Esophagus (tissue), 2 donors: ENCODE data around the gene APOB. TPM values are rescaled to one million over a fixed set of nuclear protein-coding genes. Genes with fewer than 3 reads are reported as not detected.

Experiments used
- H3K27ac ChIP-seq, 2 donors: one replicate each; pipeline ENCODE4 v1.5.1; 2013; ENCODE audit warnings: low read depth in 2 of 2, mild to moderate bottlenecking in 2 of 2, inconsistent platforms in 1 of 2, low read length in 1 of 2, moderate library complexity in 1 of 2
- H3K27me3 ChIP-seq, 2 donors: one replicate each; pipeline ENCODE4 v1.6.1; 2013; ENCODE audit warnings: low read length in 2 of 2, control low read depth in 1 of 2, mild to moderate bottlenecking in 1 of 2; ENCODE audit not compliant: insufficient read depth in 2 of 2, control insufficient read depth in 1 of 2
- H3K36me3 ChIP-seq, 2 donors: one replicate each; pipeline ENCODE4 v1.6.1; 2013; ENCODE audit warnings: low read length in 1 of 2; ENCODE audit not compliant: control insufficient read depth in 2 of 2, insufficient read depth in 2 of 2
- H3K4me1 ChIP-seq, 2 donors: one replicate each; pipeline ENCODE4 v1.6.1; 2013; ENCODE audit warnings: low read length in 1 of 2; ENCODE audit not compliant: control insufficient read depth in 2 of 2, insufficient read depth in 2 of 2
- H3K4me3 ChIP-seq, 2 donors: one replicate each; pipeline ENCODE4 v1.5.1; 2013; ENCODE audit warnings: low read length in 2 of 2, mild to moderate bottlenecking in 2 of 2, low read depth in 1 of 2, moderate library complexity in 1 of 2
- H3K9me3 ChIP-seq, 2 donors: one replicate each; pipeline ENCODE4 v1.6.1; 2013; ENCODE audit warnings: mild to moderate bottlenecking in 2 of 2, low read depth in 1 of 2, low read length in 1 of 2, moderate library complexity in 1 of 2; ENCODE audit not compliant: control insufficient read depth in 2 of 2, insufficient read depth in 1 of 2
- WGBS, 2 donors: extraction: QIAGEN DNeasy Blood & Tissue Kit; methylation state at CpG; one replicate each; pipeline ENCODE4 v1.1.7; 2013; 5-methylcytosine and 5-hydroxymethylcytosine counted together
- polyA plus RNA-seq, 2 donors: library from polyadenylated mRNA; stranded (reverse); fragments of 200-250 nt; gene quantifications; one replicate each; pipeline ENCODE4 v1.2.3, GENCODE V29; 2013
- donor health status: healthy with polysubstance abuse.
- donor health status: Bipolar disorder and iron deficiency.

Gene APOB
- polyA plus RNA-seq, 2 donors, result 0.02 TPM

GRCh38 chr2:20966061-20966595 is 77.7 kb downstream of the APOB start:
- Histone ChIP-seq H3K4me3 (no peak overlapping the region), H3K27ac (no peak overlapping the region), H3K4me1 (no peaks in the 10 kb centered on the region), H3K36me3 (no peaks in the 10 kb centered on the region), H3K9me3 (no peaks in the 10 kb centered on the region), H3K27me3 (no peaks in the 10 kb centered on the region)
- WGBS, 2 donors, result 73% methylated on average over 10 of the region's 10 CpGs

GRCh38 chr2:20965221-20965620 is 78.7 kb downstream of the APOB start:
- no peaks in the 10 kb centered on the region for H3K27me3 ChIP-seq
- WGBS, 2 donors, result 78 to 87% methylated on average over 5 of the region's 5 CpGs
- H3K27ac ChIP-seq, result no peak overlapping the region
- H3K4me3 ChIP-seq, result no peak overlapping the region
- H3K4me1 ChIP-seq, result no peaks in the 10 kb centered on the region
- H3K36me3 ChIP-seq, result no peaks in the 10 kb centered on the region
- H3K9me3 ChIP-seq, result no peaks in the 10 kb centered on the region

- H3K9me3 ChIP-seq, result no peaks in the 10 kb centered on the region
- H3K36me3 ChIP-seq, result no peaks in the 10 kb centered on the region
- WGBS, 2 donors, result 64 to 73% methylated on average over 2 of the region's 2 CpGs
- no peaks in the 10 kb centered on the region for H3K27me3 ChIP-seq
- H3K4me1 ChIP-seq, result no peaks in the 10 kb centered on the region
- H3K4me3 ChIP-seq, result no peak overlapping the region
- no peak overlapping the region for H3K27ac ChIP-seq
These were observed 80.0 kb downstream of the APOB start for GRCh38 chr2:20963867-20964266.

GRCh38 chr2:20962939-20963557 is 80.8 kb downstream of the APOB start:
- Histone ChIP-seq H3K27ac (no peak overlapping the region), H3K4me1 (no peaks in the 10 kb centered on the region), H3K4me3 (no peak overlapping the region), H3K36me3 (no peaks in the 10 kb centered on the region), H3K27me3 (no peaks in the 10 kb centered on the region), H3K9me3 (no peaks in the 10 kb centered on the region)
- 35 to 43% methylated on average over 5 of the region's 5 CpGs for WGBS, 2 donors

GRCh38 chr2:20961858-20962257 is 82.0 kb downstream of the APOB start:
- Histone ChIP-seq H3K27me3 (no peaks in the 10 kb centered on the region), H3K4me1 (no peaks in the 10 kb centered on the region), H3K36me3 (no peaks in the 10 kb centered on the region), H3K4me3 (no peak overlapping the region), H3K9me3 (no peaks in the 10 kb centered on the region), H3K27ac (no peak overlapping the region)
- 51 to 55% methylated on average over 7 of the region's 7 CpGs for WGBS, 2 donors

GRCh38 chr2:20960003-20960402 is 83.9 kb downstream of the APOB start:
- no peak overlapping the region for H3K4me3 ChIP-seq
- no peaks in the 10 kb centered on the region for H3K9me3 ChIP-seq
- no peak overlapping the region for H3K27ac ChIP-seq
- H3K27me3 ChIP-seq, result no peaks in the 10 kb centered on the region
- WGBS, 2 donors, result 66 to 75% methylated on average over 4 of the region's 4 CpGs
- no peaks in the 10 kb centered on the region for H3K36me3 ChIP-seq
- no peaks in the 10 kb centered on the region for H3K4me1 ChIP-seq

GRCh38 chr2:20959252-20959651 is 84.6 kb downstream of the APOB start:
- 56 to 84% methylated on average over 4 of the region's 4 CpGs for WGBS, 2 donors
- H3K4me1 ChIP-seq, result no peaks in the 10 kb centered on the region

GRCh38 chr2:20957788-20958525 is 85.9 kb downstream of the APOB start:
- Histone ChIP-seq H3K27me3 (no peaks in the 10 kb centered on the region), H3K36me3 (no peaks in the 10 kb centered on the region), H3K27ac (no peak overlapping the region), H3K9me3 (no peaks in the 10 kb centered on the region), H3K4me1 (no peaks in the 10 kb centered on the region), H3K4me3 (no peak overlapping the region)
- 81 to 83% methylated on average over 21 of the region's 21 CpGs for WGBS, 2 donors

More at GRCh38 chr2:20959252-20959651, 84.6 kb downstream of the APOB start:
- Histone ChIP-seq H3K4me3 (no peak overlapping the region), H3K27ac (no peak overlapping the region), H3K36me3 (no peaks in the 10 kb centered on the region), H3K27me3 (no peaks in the 10 kb centered on the region), H3K9me3 (no peaks in the 10 kb centered on the region)

GRCh38 chr2:20955277-20956026 is 88.4 kb downstream of the APOB start:
- Histone ChIP-seq H3K4me1 (no peaks in the 10 kb centered on the region), H3K9me3 (no peaks in the 10 kb centered on the region), H3K4me3 (no peak overlapping the region), H3K27ac (no peak overlapping the region), H3K27me3 (no peaks in the 10 kb centered on the region), H3K36me3 (no peaks in the 10 kb centered on the region)
- 61 to 76% methylated on average over 10 of the region's 10 CpGs for WGBS, 2 donors
